ENCODE results near the gene ACACA.

The ACACA gene

DNA sequence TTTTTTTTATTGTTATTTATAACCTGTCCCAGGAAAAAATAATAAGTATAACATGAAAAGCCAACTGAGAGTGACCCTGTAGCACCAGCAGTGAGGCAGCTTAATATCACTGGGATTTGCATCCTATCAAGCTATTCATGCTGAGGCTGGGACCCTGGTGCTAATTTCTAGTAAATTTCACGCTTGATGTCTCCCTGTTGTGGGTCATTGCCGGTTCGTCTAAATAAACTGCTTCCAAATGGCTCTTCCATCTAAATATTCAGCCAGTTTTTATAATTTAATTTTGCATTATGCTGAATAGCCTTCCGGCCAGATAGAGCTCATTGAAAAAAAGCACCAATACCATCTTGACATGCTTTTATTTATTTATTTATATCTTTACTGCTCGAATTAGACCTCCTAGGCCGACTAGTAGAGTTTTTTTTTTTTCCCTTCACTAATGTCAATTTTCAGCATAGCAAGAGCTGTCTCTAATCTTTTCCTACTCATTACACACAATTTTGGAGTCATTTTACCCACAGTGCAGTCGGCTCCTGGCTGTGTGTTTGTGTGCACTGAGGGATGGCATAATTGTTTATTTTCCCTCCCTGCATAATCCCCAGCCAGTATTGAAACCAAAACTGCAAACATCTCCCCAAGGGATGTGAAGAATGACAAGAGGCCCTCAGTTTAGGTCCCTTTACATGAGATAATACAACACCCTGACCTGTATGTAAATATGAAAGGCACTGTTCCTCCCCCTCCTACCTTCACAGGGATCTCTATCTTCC, 289.1 kb downstream of the ACACA start:
- DNase-seq (ENCODE audit: low read depth), result no peak
- TF ChIP-seq, protein P1, sequence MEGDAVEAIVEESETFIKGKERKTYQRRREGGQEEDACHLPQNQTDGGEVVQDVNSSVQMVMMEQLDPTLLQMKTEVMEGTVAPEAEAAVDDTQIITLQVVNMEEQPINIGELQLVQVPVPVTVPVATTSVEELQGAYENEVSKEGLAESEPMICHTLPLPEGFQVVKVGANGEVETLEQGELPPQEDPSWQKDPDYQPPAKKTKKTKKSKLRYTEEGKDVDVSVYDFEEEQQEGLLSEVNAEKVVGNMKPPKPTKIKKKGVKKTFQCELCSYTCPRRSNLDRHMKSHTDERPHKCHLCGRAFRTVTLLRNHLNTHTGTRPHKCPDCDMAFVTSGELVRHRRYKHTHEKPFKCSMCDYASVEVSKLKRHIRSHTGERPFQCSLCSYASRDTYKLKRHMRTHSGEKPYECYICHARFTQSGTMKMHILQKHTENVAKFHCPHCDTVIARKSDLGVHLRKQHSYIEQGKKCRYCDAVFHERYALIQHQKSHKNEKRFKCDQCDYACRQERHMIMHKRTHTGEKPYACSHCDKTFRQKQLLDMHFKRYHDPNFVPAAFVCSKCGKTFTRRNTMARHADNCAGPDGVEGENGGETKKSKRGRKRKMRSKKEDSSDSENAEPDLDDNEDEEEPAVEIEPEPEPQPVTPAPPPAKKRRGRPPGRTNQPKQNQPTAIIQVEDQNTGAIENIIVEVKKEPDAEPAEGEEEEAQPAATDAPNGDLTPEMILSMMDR (IDR thresholded peaks at IDR 0.05; ENCODE audit: insufficient read depth, low read depth, low read length, missing control alignments), result no peak
- H3K4me3 ChIP-seq (ENCODE audit: low read length), result no peak overlapping the region

DNA sequence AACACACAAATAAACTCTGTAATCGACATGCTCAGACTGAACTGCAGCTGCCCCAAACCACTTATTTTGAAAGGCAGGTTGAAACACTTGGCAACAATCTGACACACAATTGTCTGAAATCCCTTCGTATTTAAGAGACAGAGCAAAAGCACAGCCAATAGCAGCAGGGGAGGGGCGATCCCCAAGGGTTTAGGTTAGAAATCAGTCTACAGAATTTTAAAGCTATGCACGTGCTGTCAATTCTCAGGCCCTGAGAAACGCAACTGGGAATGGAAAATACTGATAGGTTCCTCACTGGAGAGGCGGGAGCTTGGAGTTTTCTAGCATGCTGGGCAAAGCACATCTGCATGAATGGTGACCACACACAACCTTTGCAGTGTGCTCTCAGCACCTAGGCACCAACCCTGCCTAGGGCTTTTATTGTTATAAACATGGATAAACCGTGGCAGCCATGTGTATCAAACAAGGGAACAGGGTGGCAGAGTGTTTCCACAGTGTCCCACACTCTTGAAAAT, 289.9 kb downstream of the ACACA start:
- TF ChIP-seq, protein P1 (IDR thresholded peaks at IDR 0.05; ENCODE audit: insufficient read depth, low read depth, low read length, missing control alignments), result no peak
- DNase-seq (ENCODE audit: low read depth), result no peak
- no peak overlapping the region for H3K4me3 ChIP-seq (ENCODE audit: low read length)

DNA sequence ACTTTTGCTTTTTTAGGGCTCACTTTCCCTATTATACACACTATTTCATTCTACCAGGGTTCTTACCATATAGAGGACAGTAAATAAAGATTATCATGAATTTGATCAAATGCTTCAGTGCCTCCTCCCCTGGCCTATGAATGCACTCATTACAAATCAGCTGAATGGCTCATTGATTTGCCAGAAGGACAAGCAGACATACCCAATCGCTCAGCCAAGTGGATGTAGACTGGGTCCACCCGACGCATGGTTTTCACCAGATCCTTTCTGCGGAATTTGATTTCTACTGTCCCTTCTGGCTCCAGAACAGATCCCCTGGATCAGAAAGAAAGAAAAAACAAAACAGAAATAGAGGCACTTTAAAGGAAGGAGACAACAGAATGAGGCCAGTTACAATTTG, 295.3 kb downstream of the ACACA start:
- TF ChIP-seq, protein P1 (IDR thresholded peaks at IDR 0.05; ENCODE audit: insufficient read depth, low read depth, low read length, missing control alignments), result no peak

DNA sequence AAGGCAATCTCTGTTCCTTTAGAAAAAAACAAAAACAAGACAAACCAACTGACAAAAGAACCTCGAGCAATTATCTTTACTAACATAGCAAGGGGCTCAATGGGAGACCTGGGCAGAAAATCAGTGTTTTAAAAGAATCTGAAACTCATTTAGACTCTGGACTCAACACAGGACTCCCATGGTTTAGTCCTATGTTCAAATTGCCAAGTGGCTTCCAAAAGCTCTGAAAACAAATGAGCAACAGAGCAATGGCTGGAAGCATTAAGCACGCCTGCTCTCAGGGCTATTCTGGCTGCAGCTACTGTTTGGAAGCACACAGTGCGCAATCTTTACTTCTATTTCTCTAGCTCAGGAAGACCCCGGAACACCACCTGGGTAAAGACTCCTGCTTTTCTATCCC, 295.9 kb downstream of the ACACA start:
- no peak for DNase-seq (ENCODE audit: low read depth)
- TF ChIP-seq, protein P1 (IDR thresholded peaks at IDR 0.05; ENCODE audit: insufficient read depth, low read depth, low read length, missing control alignments), result no peak
- H3K4me3 ChIP-seq (ENCODE audit: low read length), result no peak overlapping the region

More for the DNA sequence above, 295.3 kb downstream of the ACACA start:
- no peak for DNase-seq (ENCODE audit: low read depth)
- no peak overlapping the region for H3K4me3 ChIP-seq (ENCODE audit: low read length)

DNA sequence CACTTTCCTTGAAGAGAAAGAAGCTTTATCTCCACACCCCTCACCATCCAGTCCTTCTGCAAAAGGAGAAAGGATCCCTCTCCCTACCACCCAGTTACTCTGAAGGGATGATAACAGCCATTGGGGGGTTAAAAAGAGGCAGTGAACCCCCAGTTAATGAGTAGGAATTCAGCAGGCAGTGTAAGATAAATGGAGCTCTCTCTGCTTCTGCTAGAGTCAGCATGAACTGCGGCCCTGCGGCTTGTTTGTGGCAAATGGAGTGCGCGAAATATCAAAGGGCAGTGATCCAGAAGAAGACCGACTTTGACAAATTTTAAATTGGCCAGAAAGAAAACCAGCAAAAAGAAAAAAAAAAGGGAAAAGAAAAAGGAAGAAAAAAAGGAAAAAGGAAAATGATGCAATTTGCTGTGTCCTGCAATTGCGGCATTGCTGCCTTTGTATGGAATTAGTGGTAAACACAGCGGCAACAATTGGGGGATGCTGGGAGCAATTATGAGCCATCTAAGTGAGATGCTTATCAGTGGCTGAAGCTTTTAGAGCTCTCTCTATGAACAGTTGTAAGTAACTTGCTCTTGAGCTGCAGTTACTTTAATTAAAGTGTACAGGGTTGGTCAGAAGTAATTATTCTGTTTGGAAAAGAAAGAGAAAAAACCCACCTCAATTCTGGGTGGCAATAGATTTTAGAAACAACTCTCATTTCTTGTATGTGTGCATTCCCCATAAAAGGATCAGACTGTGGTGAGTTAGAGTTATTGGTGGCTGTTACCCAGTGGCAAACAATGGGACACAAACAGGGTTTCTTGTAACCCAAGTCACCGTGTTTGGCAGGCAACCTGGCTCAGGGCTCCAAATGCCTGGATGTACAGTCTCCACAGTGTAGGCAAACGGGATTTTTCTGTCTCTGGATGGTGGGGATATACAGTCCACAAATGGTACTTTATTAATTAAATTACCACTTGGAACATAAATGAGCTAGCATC, 296.6 kb downstream of the ACACA start:
- TF ChIP-seq, protein P1 (IDR thresholded peaks at IDR 0.05; ENCODE audit: insufficient read depth, low read depth, low read length, missing control alignments), result no peak
- H3K4me3 ChIP-seq (ENCODE audit: low read length), result no peak overlapping the region
- DNase-seq (ENCODE audit: low read depth), result no peak

DNA sequence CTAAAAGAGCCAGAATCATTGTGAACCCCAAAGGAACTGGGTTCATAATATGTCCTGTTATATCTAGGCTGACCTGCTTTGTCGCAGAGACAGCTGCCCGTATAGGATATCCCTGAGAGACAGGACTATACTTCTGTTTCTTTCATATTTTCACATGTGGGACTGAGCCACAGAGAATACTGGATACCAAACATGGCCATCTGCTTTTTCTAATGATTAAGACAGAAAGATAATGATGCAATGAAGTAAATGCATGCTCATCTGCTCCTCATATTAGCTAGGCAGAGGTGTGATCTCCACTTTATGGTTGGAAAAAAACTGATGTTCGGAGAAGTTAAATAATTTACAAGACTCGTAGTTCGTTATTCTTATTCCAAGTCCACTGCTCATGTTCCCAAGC, 297.5 kb downstream of the ACACA start:
- TF ChIP-seq, protein P1 (IDR thresholded peaks at IDR 0.05; ENCODE audit: insufficient read depth, low read depth, low read length, missing control alignments), result no peak

More for the DNA sequence above, 297.5 kb downstream of the ACACA start:
- DNase-seq (ENCODE audit: low read depth), result no peak
- H3K4me3 ChIP-seq (ENCODE audit: low read length), result no peak overlapping the region

All from epithelial cell of esophagus (primary cell).